Left lung (tissue), 10 donors: ENCODE data around the gene NAT9. TPM values are rescaled to one million over a fixed set of nuclear protein-coding genes. Genes with fewer than 3 reads are reported as not detected.

ENCODE experiments used
- ATAC-seq: fragments of 200-7000 bp; cut with Tn5 transposase; one replicate; pipeline ENCODE4 v1.9.1; 2020; ENCODE audit warnings: moderate library complexity
- DNase-seq, 4 donors: peaks; one replicate each; pipeline ENCODE4 v3.0.0-alpha.2; 2013 to 2020
- H3K27ac ChIP-seq, 2 donors: fragments of 200-600 bp; sonication (generic) in 1 of 2; one replicate each; pipeline versions ENCODE4 v1.5.0 to v1.8.0; 2020 to 2021
- H3K27me3 ChIP-seq, 2 donors: fragments of 200-600 bp; sonication (generic) in 1 of 2; one replicate each; pipeline versions ENCODE4 v1.5.0 to v1.8.0; 2020 to 2021
- H3K36me3 ChIP-seq, 2 donors: fragments of 200-600 bp; sonication (generic) in 1 of 2; one replicate each; pipeline versions ENCODE4 v1.5.0 to v1.8.0; 2020 to 2021
- H3K4me1 ChIP-seq, 2 donors: fragments of 200-600 bp; one replicate each; pipeline ENCODE4 v1.8.0; 2021
- H3K4me3 ChIP-seq, 2 donors: fragments of 200-600 bp; sonication (generic) in 1 of 2; one replicate each; pipeline versions ENCODE4 v1.5.0 to v1.8.0; 2020 to 2021; ENCODE audit warnings: mild to moderate bottlenecking in 1 of 2
- H3K9me3 ChIP-seq, 2 donors: fragments of 200-600 bp; sonication (generic) in 1 of 2; one replicate each; pipeline versions ENCODE4 v1.5.0 to v1.8.0; 2020 to 2021
- CTCF ChIP-seq, 2 donors: fragments of 200-600 bp; sonication (generic) in 1 of 2; IDR thresholded peaks; one replicate each; pipeline versions ENCODE4 v1.5.0 to v1.8.0; 2021; ENCODE audit warnings: antibody characterized with exemption in 2 of 2
- intact Hi-C, 2 donors: fragments of 100-400 bp; cut with DNase I; formaldehyde crosslinking; loops; one replicate each; pipeline versions ENCODE4 v1.11.2 to v1.14.2; 2022
- polyA plus RNA-seq, 6 donors: library from polyadenylated mRNA; unstranded; fragments of 120-200 nt; gene quantifications; one replicate each; pipeline ENCODE4 v1.2.1, GENCODE V29; 2013; ENCODE audit not compliant: insufficient read length in 6 of 6
- total RNA-seq, 2 donors: library from RNA; stranded (reverse); fragmentation: NEBNext Ultra II Directional; extraction: Animal tissue kit (Norgen Biotek cat#: 25700); gene quantifications; one replicate each; pipeline ENCODE4 v1.2.1, GENCODE V29; 2021
- donor health status: DM: no; HTN: yes; CAD: no.
- donor health status: DM: no; HTN: no; CAD: no.

NAT9 gene
- total and polyA plus RNA-seq, 8 donors = 40.3 to 52.8 (median 45.5) TPM

- intact Hi-C loops = no loop called here
- peak in 1 of 4 donors; percentile 24 for DNase-seq
- H3K4me1 ChIP-seq = peaks cover 20 to 92% of the 10 kb centered on the region in 2 donors
- H3K36me3 ChIP-seq = no peaks in the 10 kb centered on the region
- peak overlapping the region in 1 of 2 donors; percentile 88 for H3K27ac ChIP-seq
- TF ChIP-seq CTCF (IDR thresholded peaks at IDR 0.05) = no peak
- no peaks in the 10 kb centered on the region for H3K27me3 ChIP-seq
- ATAC-seq = no peak
- H3K9me3 ChIP-seq = no peaks in the 10 kb centered on the region
- H3K4me3 ChIP-seq = no peak overlapping the region
Observed at GRCh38 chr17:74746922-74747321, 29.2 kb downstream of the NAT9 start.

DNA sequence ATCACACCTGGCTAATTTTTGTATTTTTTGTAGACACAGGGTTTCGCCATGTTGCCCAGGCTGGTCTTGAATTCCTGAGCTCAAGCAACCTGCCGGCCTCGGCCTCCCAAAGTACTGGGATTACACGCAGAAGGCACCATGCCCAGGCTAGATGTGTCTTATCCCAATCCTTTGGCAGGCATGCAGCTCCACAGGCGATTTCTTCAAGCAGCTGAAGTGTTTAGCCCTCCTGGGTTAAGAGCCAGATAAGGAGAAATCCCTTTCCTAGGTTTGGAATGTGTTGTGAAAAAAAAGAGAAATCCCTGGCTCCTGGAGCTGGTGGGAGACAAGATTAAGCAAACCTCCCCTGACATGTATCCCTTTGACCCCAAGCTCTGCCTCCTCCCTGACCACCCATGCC lies 29.8 kb downstream of the NAT9 start:
- DNase-seq (peak in 1 of 4 donors; percentile 50), ATAC-seq (no peak)
- Histone ChIP-seq H3K4me1 (peaks cover 20 to 92% of the 10 kb centered on the region in 2 donors), H3K27me3 (no peaks in the 10 kb centered on the region), H3K36me3 (no peaks in the 10 kb centered on the region), H3K9me3 (no peaks in the 10 kb centered on the region), H3K4me3 (no peak overlapping the region), H3K27ac (peak overlapping the region in 1 of 2 donors; percentile 88)
- no peak for TF ChIP-seq CTCF (IDR thresholded peaks at IDR 0.05)
- intact Hi-C loops = no loop called here

GRCh38 chr17:74745548-74746177 lies 30.5 kb downstream of the NAT9 start:
- H3K4me1 ChIP-seq = peaks cover 20 to 92% of the 10 kb centered on the region in 2 donors
- no peaks in the 10 kb centered on the region for H3K36me3 ChIP-seq
- peaks cover 0 to 4% of the 10 kb centered on the region in 2 donors for H3K27me3 ChIP-seq
- TF ChIP-seq CTCF (IDR thresholded peaks at IDR 0.05) = no peak
- intact Hi-C loops = loop anchor here in 1 of 2 donors (2.0 kb wide), 1 partner anchor 117 kb away; no protein-coding TSS in a partner anchor
- peak overlapping the region in 1 of 2 donors; percentile 88 for H3K27ac ChIP-seq
- no peak overlapping the region for H3K4me3 ChIP-seq
- ATAC-seq (no peak), DNase-seq (no peak)
- no peaks in the 10 kb centered on the region for H3K9me3 ChIP-seq

GRCh38 chr17:74744714-74745547 lies 31.2 kb downstream of the NAT9 start:
- ATAC-seq (peak; percentile 62), DNase-seq (peak in 3 of 4 donors; percentile 79 to 97 (median 87))
- H3K27ac ChIP-seq = peak overlapping the region in 1 of 2 donors; percentile 69
- H3K4me3 ChIP-seq = no peak overlapping the region
- peaks cover 0 to 11% of the 10 kb centered on the region in 2 donors for H3K27me3 ChIP-seq
- TF ChIP-seq CTCF (IDR thresholded peaks at IDR 0.05) = peak; percentile 99 to 100
- H3K36me3 ChIP-seq = no peaks in the 10 kb centered on the region
- H3K4me1 ChIP-seq = peaks cover 15 to 92% of the 10 kb centered on the region in 2 donors
- intact Hi-C loops = loop anchor here in 1 of 2 donors (2.0 kb wide), 1 partner anchor 118 kb away; no protein-coding TSS in a partner anchor
- no peaks in the 10 kb centered on the region for H3K9me3 ChIP-seq

GRCh38 chr17:74744349-74744713 lies 31.8 kb downstream of the NAT9 start:
- H3K27ac ChIP-seq = peak overlapping the region in 1 of 2 donors; percentile 69
- no peaks in the 10 kb centered on the region for H3K36me3 ChIP-seq
- ATAC-seq = no peak
- no peak for TF ChIP-seq CTCF (IDR thresholded peaks at IDR 0.05)
- no peak for DNase-seq
- no peak overlapping the region for H3K4me3 ChIP-seq
- peaks cover 0 to 17% of the 10 kb centered on the region in 2 donors for H3K27me3 ChIP-seq
- intact Hi-C loops = loop anchor here in 1 of 2 donors (2.0 kb wide), 1 partner anchor 118 kb away; no protein-coding TSS in a partner anchor
- peaks cover 13 to 92% of the 10 kb centered on the region in 2 donors for H3K4me1 ChIP-seq
- H3K9me3 ChIP-seq = no peaks in the 10 kb centered on the region
